SKM-1 treated with dmso at 0.1 percent for 144 hours (cell line): Measurements from ENCODE around the gene TBL1XR1.
"Not testable (repeated sequence)": the region's sequence is repeated elsewhere in the genome, so short reads cannot be mapped to it uniquely, and the experiment has no call there.

Experiments
- DNase-seq: peaks from one replicate; lab custom pipeline; 2025; ENCODE audit not compliant: unreplicated experiment; lab: John Stamatoyannopoulos, UW

TBL1XR1 gene

DNA sequence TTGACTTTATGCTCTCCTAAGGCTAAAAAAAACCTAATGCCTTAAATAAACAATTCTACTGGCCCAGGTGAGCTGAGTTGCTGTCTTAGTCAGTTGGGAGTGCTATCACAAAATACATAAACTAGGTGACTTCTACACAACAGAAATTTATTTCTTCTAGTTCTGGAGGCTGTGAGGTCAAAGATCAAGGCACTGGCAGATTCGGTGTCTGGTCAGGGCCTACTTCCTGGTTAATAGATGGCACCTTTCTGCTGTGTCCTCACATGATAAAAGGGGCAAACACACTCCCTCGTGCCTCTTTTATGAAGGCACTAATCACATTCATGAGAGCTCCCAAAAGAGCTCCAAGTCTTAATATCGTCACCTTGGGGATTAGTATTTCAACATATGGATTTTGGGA lies 11.5 kb upstream of the TBL1XR1 start:
- DNase-seq = no peak

DNA sequence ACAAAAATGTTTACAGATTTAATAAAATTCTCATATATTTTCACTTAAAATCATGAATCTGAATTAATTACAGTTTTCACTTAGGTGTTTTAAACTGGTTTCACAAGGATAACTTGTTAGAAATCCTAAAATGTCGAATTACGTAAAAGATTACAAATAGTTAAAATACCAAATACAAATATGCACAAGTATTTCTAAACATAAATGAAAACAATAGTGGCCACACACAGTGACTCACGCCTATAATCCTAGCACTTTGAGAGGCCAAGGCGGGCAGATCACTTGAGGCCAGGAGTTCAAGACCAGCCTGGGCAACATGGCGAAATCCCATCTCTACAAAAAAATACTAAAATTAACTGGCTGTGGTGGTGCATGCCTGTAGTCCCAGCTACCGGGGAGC lies 10.9 kb upstream of the TBL1XR1 start:
- no peak for DNase-seq

DNA sequence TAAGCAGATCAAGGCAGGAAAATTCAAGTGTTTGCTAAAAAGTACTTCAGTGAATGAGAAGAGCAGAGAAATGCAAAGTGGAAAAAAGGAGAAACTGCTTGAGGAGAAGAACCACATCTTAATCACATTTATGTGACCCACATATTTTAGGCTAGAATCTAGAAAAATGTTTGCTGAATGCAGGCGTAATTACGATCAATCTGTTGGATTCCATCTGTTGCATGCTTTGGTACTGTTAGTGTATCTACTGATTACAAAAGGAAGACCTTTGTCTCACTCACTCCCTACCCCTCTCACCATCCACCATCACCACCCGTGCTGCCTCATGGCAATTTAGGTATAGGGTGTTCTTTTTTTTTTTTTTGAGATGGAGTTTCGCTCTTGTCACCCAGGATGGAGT lies 9.7 kb upstream of the TBL1XR1 start:
- no peak for DNase-seq

DNA sequence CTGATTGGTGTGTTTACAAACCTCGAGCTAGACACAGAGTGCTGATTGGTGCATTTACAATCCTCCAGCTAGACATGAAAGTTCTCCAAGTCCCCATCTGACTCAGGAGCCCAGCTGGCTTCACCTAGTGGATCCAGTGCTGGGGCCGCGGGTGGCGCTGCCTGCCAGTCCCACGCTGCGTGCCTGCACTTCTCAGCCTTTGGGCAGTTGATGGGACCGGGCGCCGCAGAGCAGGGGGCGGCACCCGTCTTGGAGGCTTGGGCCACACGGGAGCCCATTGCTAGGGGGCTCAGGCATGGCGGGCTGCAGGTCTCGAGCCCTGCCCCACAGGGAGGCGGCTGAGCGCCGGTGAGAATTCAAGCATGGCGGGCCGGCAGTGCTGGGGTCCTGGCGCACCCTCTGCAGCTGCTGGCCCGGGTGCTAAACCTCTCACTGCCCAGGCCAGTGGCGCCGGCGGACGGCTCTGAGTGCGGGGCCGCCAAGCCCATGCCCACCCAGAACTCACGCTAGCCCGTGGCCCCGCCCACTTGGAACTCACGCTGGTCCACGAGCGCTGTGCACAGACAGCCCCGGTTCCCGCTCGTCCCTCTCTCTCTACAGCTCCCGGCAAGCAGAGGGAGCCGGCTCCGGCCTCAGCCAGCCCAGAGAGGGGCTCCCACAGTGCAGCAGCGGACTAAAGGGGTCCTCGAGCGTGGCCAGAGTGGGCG lies 6.6 kb upstream of the TBL1XR1 start:
- DNase-seq = no peak

DNA sequence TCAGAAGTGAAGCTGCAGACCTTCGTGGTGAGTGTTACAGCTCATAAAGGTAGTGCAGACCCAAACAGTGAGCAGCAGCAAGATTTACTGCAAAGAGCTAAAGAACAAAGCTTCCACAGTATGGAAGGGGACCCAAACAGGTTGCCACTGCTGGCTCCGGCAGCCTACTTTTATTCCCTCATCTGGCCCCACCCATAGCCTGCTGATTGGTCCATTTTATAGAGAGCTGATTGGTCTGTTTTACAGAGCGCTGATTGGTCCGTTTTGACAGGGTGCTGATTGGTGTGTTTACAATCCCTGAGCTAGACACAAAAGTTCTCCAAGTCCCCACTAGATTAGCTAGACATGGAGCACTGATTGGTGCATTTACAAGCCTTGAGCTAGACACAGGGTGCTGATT lies 5.7 kb upstream of the TBL1XR1 start:
- DNase-seq = not testable (repeated sequence)

DNA sequence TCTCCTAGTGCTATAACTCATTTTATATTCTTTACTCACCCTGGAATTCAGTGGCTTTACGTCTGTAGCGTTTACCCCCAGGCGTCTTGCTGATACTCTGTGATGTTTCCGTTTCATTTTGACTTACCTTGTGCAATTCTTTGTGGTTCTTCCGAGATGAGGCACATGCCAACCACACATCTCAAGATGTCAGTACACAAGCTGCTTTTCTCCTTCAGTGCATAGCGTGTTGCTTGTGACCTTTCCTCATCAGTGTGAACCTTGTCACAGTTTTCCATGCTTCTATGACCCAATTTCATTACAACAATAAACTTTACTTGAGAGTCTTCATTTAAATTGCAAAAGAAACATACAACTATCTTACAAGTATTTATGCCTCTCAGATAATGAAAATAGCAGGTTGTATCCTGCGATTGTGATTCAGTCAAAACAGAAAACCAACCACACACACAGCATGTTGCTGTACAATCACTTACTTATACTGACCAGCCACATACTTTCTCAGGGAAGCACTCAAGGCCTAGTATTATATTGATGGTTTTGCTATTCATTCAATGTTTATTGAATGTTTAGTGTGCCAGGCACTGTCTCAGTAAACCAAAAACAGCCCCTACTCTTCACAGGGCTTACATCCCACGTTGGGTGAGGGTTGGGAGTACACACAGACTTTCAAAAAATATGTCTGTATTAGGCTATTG lies 4.6 kb upstream of the TBL1XR1 start:
- peak; percentile 86 for DNase-seq

DNA sequence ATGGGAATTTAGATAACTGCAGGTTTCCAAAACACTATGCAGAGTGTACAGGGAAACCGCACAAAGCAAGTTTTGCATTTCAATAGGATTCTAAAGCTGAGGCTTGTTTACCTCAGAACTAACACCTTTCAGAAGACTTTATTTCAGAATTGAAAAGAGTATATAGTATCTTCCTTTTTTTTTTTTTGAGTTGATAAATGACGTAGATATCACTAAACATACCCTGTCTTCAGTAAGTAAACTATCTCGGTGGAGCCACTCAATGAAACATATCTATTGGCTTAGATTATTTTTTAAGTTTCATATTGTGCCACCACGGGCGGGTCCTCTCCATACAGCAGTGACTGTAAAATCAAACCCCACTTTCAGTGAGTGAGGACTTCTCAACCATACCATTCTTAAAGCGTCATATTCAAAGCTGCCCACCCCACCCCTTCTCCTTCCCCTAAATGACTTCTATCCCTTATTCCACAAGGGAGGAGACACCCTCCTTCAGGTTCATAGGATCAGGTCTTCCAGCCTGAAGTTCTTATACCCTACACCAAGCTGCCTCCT lies 2.0 kb upstream of the TBL1XR1 start:
- no peak for DNase-seq

DNA sequence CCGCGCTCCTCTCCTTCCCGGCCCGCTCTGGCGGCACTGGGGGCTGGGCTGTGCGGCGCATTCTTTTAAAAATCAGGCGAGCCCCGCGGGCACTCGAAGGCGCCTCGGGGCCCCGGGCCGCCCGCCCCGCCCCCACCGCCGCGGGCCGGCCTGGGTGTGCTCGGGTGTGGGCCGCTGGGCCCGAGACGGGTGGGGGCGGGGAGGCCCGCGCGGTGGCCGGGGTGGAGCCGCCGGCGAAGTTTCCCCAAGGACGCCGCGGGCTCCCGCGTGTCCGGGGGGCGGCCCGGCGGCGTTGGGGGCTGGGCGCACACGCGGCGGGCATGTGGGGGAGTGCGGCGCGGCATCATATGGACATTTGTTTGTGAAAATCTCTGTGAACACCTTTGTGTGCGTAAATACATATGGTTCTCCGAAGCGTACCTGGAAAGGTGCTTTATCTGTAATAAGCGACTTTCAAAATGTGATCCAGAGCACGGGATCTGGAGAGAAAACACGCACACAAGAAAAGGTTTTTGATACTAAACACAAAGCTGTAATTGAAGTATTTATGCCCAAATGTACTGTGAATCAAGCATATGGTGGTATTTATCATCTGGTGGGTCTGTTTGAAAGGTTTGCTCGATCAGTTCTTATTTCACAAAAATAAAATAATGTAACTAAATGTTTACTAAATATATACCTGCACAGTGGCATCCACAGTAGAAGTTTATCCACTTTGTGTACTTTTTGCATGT lies 612 bp upstream of the TBL1XR1 start:
- DNase-seq = no peak

DNA sequence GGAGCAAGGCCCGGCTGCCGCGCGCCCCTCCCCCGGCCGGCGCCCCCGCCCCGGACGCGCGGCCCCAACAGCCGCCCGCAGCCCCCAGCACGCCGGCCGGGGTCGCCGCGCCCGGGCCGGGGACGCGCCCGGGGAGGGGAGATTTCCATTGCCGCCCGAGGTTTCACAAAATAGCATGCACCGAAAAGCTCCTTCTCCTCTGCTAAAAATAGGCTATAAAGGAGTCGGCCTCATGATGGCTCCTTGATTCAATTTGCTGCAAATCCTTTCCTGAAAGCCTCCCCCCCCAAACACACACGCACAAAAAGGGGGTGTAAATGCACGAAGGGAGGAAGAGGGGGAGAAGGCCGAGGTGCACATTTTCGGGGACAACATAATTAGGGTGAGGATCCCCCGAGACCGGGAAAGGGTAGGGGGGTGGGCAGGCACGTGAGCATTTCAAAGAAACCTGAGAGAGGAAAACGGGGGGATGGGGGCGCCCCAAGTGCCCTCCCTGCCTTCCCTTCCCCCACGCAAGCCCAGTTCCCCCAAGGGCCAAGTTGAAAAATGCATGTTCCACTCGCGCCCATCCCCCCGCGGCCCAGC lies 734 bp downstream of the TBL1XR1 start:
- no peak for DNase-seq

DNA sequence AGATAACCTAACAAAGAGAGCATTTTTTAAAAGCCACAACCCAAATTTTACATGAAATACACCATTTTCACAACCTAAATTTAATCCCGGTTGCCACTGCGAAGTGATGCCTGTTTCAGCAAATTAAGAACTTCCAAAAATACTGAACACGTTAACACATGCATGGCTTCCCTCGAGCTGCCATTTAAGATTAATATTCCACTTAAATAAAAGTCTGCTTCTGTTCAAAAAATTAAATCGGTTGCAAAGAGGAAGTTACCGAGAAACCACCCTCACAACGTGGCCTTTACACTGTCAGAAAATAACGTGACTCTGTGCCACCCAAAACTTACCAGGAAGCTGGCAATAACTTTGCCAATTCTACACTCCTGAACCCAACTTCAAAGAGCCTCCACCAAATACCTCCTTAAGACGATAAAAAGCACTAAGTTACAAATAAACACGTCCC lies 1.2 kb downstream of the TBL1XR1 start:
- DNase-seq = peak; percentile 28

DNA sequence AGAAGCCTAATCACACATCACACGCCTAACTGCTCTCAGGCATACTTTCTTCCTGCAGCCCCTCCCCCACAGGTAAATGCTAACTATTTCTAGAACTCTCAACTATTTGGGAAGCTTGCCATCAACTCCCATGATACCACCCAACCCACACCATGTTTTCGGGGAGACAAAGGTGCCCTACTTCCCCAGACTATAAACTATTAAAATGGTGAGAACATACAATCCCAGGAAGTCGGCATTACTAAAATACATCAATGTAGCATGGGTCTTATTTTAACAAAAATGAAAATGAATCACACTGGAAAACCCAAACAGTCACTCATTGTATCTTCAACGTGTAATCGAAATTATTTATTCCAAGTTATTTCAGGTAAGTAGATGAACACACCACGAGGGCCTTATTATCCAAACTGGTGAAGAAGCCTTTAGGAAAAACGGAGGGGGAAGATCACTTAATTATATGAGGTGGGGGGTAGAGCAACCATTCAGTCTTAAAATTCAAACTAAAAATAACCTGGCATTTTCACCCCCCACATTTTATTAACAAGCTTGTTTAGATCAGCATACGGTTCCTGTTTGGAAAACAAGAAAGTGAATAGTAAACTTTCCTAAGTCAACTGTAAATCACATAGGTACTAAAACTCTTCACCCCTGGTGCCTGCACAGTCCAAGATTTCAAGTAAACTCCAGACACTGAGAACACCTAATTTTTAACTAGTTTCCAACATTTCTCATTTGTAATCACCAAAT lies 1.9 kb downstream of the TBL1XR1 start:
- peak; percentile 13 for DNase-seq

DNA sequence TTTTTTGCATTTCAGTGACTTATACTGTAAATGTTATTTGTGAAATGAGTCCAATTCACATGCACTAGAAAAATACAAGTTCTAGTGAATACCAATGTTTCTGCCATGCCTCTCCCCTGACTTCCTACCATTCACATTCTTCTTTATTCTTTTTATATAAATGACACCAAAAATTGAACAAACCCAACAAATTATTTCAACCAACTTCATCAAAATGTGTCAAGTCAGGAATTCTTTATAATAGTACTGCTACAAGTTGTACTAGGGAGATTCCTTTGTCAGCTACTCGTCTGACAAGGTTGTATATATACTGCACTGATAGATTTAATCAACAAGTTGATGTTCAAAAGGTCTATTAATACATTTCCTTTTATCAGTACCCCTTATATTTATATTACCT lies 3.0 kb downstream of the TBL1XR1 start:
- no peak for DNase-seq

DNA sequence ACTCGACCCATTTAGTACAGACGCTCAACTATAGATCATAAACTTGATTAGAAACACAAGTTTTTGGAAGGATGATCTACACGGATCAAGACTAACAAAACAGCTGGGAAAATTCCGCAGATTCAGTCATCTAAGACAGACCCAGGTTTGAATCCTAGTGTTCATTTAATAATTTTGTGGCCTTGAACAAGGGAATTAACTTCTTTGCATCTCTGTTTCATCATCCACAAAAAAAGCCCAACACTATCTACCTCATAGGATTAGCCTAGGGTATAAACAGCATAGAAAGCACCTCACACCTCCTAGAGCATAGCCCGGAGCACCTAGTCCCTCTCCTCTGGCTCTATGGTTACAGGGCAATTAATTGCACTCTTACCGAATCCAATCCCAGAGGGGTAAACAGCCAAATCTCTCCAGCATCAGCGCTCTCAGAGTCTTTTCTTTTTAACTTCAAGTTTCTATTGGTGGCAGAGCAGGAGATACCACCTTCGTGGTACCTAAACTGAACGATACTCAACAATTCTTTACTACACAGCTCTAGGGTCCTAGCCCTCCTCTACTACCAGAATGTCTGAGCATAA lies 3.5 kb downstream of the TBL1XR1 start:
- no peak for DNase-seq

DNA sequence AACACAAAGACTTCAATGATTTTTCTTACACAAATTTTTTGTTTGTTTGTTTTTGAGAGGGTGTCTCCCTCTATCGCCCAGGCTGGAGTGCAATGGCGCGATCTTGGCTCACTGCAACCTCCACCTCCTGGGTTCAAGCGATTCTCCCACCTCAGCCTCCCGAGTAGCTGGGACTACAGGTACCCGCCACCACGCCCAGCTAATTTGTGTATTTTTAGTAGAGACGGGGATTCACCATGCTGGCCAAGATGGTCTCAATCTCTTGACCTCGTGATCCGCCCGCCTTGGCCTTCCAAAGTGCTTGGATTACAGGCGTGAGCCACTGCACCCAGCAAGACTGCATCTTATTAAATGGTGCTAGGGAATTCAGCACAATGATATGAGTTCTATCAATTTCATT lies 4.0 kb downstream of the TBL1XR1 start:
- not testable (repeated sequence) for DNase-seq

DNA sequence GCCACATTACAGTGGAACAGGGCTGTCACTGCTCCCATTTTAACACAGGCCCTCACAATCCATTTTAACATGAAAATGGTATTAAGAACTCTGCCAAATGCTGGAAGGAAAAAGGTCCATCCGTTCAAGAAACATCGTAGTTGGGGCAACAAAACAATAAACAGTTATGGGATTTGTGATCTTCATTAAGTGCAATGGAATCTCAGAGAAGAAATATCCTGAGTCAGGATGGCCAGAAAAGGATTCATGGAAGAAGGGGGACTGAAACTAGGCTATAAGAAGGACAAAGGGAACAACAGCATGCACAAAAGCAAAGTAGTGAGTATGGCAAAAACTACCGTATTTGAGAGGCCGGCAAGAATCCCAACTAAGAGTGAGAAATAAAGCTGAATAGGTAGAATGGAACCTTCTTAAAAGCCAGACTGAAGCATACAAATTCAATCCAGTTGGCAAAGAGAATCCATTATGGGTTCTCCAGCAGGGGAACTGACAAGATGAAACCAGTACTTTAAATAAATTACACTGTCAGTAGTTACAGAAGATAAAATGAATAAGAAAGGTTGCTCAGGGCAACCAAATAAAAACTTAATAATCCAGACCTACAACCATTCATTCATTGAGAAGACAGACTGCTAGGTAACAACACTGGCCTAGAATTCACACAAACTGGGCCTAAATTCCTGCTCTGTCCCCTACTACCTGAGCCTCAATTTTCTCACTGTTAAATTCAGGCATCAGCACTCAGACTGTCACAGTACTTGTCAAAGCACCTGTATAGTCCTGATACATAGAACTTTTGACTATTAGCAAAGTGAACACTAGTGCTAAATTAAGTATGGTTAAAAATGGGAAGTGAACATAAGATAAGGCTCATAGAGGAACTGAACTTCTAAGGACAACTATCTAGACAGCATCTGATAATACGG lies 6.3 kb downstream of the TBL1XR1 start:
- DNase-seq = peak; percentile 49

DNA sequence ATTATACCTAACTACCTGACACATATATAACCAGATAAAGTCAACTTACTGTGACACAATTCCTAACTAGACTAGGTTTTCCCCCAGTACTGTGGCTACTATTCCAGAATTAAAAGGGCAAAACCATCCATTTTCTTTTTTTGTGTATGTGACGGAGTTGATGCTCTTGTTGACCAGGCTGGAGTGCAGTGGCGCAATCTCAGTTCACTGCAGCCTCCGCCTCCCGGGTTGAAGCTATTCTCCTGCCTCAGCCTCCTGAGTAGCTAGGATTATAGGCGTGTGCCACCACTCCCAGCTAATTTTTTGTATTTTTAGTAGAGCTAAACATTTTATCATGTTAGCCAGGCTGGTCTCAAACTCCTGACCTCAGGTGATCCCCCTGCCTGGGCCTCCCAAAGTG lies 7.1 kb downstream of the TBL1XR1 start:
- not testable (repeated sequence) for DNase-seq

DNA sequence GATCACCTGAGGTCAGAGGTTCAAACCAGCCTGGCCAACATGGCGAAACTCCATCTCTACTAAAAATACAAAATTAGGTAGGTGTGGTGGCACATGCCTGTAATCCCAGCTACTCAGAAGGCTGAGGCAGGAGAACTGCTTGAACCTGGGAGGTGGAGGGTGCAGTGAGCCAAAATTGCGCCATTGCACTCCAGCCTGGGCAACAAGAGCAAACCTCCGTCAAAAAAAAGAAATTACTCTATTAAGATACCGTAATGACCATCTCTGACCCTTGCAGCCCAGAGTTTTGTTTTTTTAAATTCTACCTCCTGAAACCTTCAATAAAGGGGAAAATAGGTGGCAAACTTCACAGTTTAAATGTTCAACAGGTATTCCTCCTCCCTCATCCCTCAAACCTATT lies 9.0 kb downstream of the TBL1XR1 start:
- not testable (repeated sequence) for DNase-seq

DNA sequence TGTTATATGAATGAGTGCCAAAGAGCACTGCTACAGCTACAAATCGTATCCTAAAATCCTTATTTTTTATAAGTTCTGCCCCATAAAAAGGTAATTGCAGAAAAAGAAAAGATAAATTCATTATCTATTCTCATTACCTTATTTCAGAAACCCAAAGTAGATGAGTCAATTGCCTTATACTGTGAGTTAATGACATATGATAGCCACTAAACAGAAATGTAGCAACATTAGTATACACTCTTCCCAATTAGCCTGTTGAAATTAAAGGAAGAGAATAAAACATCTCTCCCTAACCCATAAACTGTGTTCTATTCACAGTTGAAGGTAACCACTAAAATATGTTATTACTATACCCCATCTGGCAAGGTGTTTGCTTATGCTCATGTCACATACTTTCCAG lies 11.0 kb downstream of the TBL1XR1 start:
- no peak for DNase-seq

DNA sequence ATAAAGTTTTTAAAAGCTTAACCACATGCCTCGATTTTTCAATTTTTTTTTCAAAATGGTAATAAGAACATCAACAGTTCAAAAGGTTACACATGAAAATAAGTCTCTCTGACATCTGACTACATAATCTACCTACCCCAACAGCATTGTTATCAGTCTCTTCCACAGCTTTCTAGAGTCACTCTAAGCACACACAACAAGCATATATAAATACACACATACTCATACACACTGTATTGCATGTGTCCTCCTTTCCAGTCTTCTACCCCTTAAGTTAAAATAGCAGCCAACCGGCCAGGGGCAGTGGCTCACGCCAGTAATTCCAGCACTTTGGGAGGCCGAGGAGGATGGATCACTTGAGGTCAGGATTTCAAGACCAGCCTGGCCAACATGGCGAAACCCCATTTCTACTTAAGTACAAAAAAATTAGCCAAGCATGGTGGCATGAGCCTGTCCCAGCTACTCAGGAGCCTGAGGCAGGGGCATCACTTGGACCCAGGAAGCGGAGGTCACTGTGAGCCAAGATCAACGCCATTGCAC lies 12.2 kb downstream of the TBL1XR1 start:
- DNase-seq = no peak
